Stimulated activated CD8-positive, alpha-beta memory T cell treated with anti-CD3 and anti-CD28 coated beads, Interleukin-7, amount 100 ng/mL, for 48 hours (primary cell): ENCODE measurements around the gene PDLIM1.
"Not testable (repeated sequence)": the region's sequence is repeated elsewhere in the genome, so short reads cannot be mapped to it uniquely, and the experiment has no call there.

ENCODE experiments used
- DNase-seq, 2 donors: peaks; one replicate each; pipeline ENCODE4 v3.0.0-alpha.2; 2020; ENCODE audit warnings: low read depth in 1 of 2; ENCODE audit errors: extremely low read depth in 1 of 2

Gene PDLIM1

DNA sequence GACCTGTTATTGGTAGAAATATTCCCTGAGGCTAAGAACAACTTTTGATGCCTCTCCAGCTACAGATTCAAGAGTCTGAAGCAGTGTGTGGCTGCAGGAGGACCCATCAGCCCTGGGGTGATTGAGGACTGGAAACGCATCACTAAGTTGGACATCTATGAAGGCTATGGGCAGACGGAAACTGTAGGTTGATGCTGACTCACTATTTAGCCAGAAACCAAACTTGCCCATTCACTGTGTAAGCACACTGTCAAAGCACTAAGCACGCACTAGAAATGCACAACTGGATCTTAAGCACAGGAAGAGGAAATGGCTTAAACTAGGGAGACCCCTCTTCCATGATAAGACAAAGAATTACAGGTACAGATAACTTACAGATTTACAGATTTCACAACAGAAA is 76.0 kb downstream of the PDLIM1 start:
- DNase-seq, result no peak

GRCh38 chr10:95214369-95214768 is 76.4 kb downstream of the PDLIM1 start:
- DNase-seq, result no peak

GRCh38 chr10:95211606-95212279 is 79.1 kb downstream of the PDLIM1 start:
- no peak for DNase-seq

DNA sequence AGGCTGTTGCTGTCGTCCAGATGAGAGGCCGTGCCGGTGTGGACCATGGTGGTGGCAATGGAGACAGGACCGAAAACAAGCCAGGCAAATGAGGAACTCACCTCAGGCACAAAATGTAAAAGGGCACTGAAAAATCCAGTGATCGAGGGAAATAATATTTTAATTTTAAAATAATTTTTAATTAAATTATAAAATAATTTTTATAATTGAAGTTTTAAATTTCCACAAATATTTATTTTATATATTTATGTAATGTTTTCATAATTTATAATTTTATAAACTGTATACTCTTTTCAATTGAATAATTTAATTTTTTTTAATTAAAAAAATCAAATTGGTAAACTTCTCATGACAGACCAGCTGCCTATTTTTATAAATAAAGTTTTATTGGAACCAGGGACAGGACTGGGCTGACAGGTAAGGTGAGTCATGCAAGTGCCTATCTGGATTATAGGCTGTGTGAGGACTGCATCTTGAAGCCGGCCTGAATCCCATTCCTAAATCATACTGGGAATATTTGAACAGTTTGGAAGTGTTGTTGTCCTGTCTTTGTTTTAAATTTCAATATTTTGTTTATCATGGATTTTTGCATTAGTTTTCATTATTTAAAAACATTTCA is 81.2 kb downstream of the PDLIM1 start:
- no peak for DNase-seq

DNA sequence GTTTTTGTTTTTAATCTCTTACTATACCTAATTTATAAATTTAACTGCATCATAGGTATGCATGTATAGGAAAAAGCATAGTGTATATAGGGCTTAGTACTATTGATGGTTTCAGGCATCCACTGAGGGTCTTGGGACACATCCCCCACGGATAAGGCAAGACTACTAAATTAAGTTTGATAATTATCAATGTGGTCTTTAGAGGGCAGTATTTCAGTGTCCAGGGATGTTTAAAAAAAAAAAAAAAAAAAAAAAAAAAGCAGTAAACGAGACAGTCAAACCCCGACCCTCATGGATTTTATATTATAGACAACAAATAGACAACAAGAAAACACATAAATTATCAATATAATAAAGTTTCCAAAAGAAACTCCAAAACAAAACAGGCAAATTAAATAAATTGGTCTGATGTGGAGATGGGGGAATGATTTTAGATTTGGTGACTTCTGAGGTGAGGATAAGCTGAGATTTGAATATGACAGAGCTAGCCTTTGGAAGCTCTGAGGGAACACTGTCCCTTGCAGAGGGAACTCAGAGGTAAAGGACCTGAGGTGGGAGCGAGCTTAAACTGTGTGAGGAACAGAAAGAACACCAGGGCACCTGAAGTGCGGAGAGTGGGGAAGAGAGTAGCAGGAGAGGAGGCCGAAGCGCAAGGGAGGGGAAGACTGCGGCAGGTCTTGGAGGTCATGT is 82.0 kb downstream of the PDLIM1 start:
- no peak for DNase-seq

- not testable (repeated sequence) for DNase-seq
Observed at GRCh38 chr10:95202865-95203264, 87.9 kb downstream of the PDLIM1 start.

DNA sequence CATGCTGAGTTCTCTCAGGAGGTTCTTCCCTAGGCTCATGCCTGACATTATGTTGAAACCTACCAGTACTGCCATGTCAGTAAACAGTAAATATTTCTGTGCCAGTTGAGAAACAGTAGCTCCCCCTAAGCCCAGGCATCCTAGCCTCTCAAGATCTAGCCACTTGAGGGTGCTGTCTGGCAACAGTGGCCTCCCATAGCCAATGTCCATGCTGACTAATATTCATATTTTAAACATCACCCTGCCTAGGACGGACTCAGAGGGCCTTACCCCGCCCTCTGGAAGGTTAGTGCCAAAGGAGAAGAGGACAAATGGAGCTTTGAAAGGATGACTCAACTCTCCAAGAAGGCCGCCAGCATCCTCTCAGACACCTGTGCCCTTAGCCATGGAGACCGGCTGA is 89.1 kb downstream of the PDLIM1 start:
- DNase-seq, result no peak

GRCh38 chr10:95196046-95196445 is 94.8 kb downstream of the PDLIM1 start:
- DNase-seq, result no peak

GRCh38 chr10:95193944-95194343 is 96.9 kb downstream of the PDLIM1 start, which contains the start of gene ACSM6:
Gene ACSM6 (plus strand): TSS chr10:95194238. CDS start chr10:95194486, 248 bp downstream.
- no peak for DNase-seq

- no peak for DNase-seq
Observed at GRCh38 chr10:95188593-95188992, 102.2 kb downstream of the PDLIM1 start.

GRCh38 chr10:95187617-95188016 is 103.2 kb downstream of the PDLIM1 start:
- no peak for DNase-seq
